Effector CD4-positive, alpha-beta T cell (primary cell): ENCODE results near the gene UPK3BL1.
"Not testable (repeated sequence)": the region's sequence is repeated elsewhere in the genome, so short reads cannot be mapped to it uniquely, and the experiment has no call there.

Experiments
- DNase-seq: peaks from one replicate; pipeline ENCODE4 v3.0.0-alpha.2; 2020

The UPK3BL1 gene

GRCh38 chr7:102627271-102627904, 15.2 kb downstream of the UPK3BL1 start:
- DNase-seq: not testable (repeated sequence)

- not testable (repeated sequence) for DNase-seq
Measured at GRCh38 chr7:102618122-102618521, 24.5 kb downstream of the UPK3BL1 start.

GRCh38 chr7:102616507-102617125, 26.0 kb downstream of the UPK3BL1 start, which contains the start of gene RASA4:
TSS of gene RASA4 (minus strand) at chr7:102616756. CDS start at chr7:102616689, 67 bp downstream.
- peak; percentile 33 for DNase-seq

GRCh38 chr7:102615930-102616329, 26.7 kb downstream of the UPK3BL1 start:
- DNase-seq: not testable (repeated sequence)

- not testable (repeated sequence) for DNase-seq
Measured at GRCh38 chr7:102614873-102615272, 27.7 kb downstream of the UPK3BL1 start.

- DNase-seq: not testable (repeated sequence)
Measured at GRCh38 chr7:102614346-102614697, 28.3 kb downstream of the UPK3BL1 start.

GRCh38 chr7:102613575-102614345, 28.8 kb downstream of the UPK3BL1 start:
- DNase-seq: not testable (repeated sequence)

GRCh38 chr7:102611675-102612325, 30.8 kb downstream of the UPK3BL1 start:
- DNase-seq: peak; percentile 2

GRCh38 chr7:102611013-102611674, 31.4 kb downstream of the UPK3BL1 start:
- DNase-seq: not testable (repeated sequence)

GRCh38 chr7:102610441-102610840, 32.1 kb downstream of the UPK3BL1 start:
- DNase-seq: not testable (repeated sequence)

GRCh38 chr7:102609734-102610133, 32.9 kb downstream of the UPK3BL1 start:
- not testable (repeated sequence) for DNase-seq

GRCh38 chr7:102606848-102607247, 35.7 kb downstream of the UPK3BL1 start:
- DNase-seq: not testable (repeated sequence)

- DNase-seq: not testable (repeated sequence)
Measured at GRCh38 chr7:102604431-102605145, 38.0 kb downstream of the UPK3BL1 start.

GRCh38 chr7:102602317-102602716, 40.3 kb downstream of the UPK3BL1 start:
- DNase-seq: not testable (repeated sequence)

- not testable (repeated sequence) for DNase-seq
Measured at GRCh38 chr7:102599699-102600098, 42.9 kb downstream of the UPK3BL1 start.

- not testable (repeated sequence) for DNase-seq
Measured at GRCh38 chr7:102596036-102596435, 46.6 kb downstream of the UPK3BL1 start.

- DNase-seq: not testable (repeated sequence)
Measured at GRCh38 chr7:102593637-102594334, 48.8 kb downstream of the UPK3BL1 start.

GRCh38 chr7:102592477-102593019, 50.0 kb downstream of the UPK3BL1 start:
- DNase-seq: peak; percentile 33

GRCh38 chr7:102589857-102590256, 52.7 kb downstream of the UPK3BL1 start:
- DNase-seq: not testable (repeated sequence)
